Smooth muscle cell (in vitro differentiated cells): Measurements from ENCODE around the gene PRPF6. TPM values are rescaled to one million over a fixed set of nuclear protein-coding genes. Genes with fewer than 3 reads are reported as not detected.

Source experiments
- DNase-seq: peaks from one replicate; lab custom pipeline; 2025; ENCODE audit not compliant: unreplicated experiment; lab: John Stamatoyannopoulos, UW
- H2AFZ ChIP-seq: fragments of 200-600 bp; sonication (generic); 2 replicates; pipeline ENCODE4 v1.6.0; 2016; ENCODE audit warnings: antibody characterized with exemption, low read depth, mild to moderate bottlenecking
- H3F3A ChIP-seq: fragments of 200-600 bp; sonication (generic); 2 replicates; pipeline ENCODE4 v1.6.0; 2017; ENCODE audit warnings: antibody characterized with exemption, low read depth
- H3K27ac ChIP-seq: fragments of 200-600 bp; sonication (generic); 2 replicates; pipeline ENCODE4 v1.5.1; 2016; ENCODE audit warnings: low read depth, mild to moderate bottlenecking
- H3K27me3 ChIP-seq: fragments of 200-600 bp; sonication (generic); 2 replicates; pipeline ENCODE4 v1.6.1; 2016; ENCODE audit warnings: low read depth, mild to moderate bottlenecking
- H3K36me3 ChIP-seq: fragments of 200-600 bp; sonication (generic); 2 replicates; pipeline ENCODE4 v1.5.1; 2016; ENCODE audit warnings: low read depth
- H3K4me1 ChIP-seq: fragments of 200-600 bp; sonication (generic); 2 replicates; pipeline ENCODE4 v1.5.1; 2016; ENCODE audit warnings: low read depth
- H3K4me2 ChIP-seq: fragments of 200-600 bp; sonication (generic); 2 replicates; pipeline ENCODE4 v1.6.0; 2016; ENCODE audit warnings: mild to moderate bottlenecking
- H3K4me3 ChIP-seq: fragments of 200-600 bp; sonication (generic); 2 replicates; pipeline ENCODE4 v1.5.1; 2016; ENCODE audit warnings: mild to moderate bottlenecking
- H3K79me2 ChIP-seq: fragments of 200-600 bp; sonication (generic); 2 replicates; pipeline ENCODE4 v1.6.0; 2016; ENCODE audit warnings: low read depth, mild to moderate bottlenecking
- H3K9ac ChIP-seq: fragments of 200-600 bp; sonication (generic); 2 replicates; pipeline ENCODE4 v1.6.0; 2016; ENCODE audit warnings: low read depth
- H3K9me3 ChIP-seq: fragments of 200-600 bp; sonication (generic); replicated peaks from 2 replicates; pipeline ENCODE4 v1.5.1; 2016; ENCODE audit warnings: low read depth
- H4K20me1 ChIP-seq: fragments of 200-600 bp; sonication (generic); 2 replicates; pipeline ENCODE4 v1.6.0; 2016; ENCODE audit warnings: low read depth
- CTCF ChIP-seq: fragments of 200-600 bp; sonication (generic); IDR thresholded peaks from 2 replicates; pipeline ENCODE4 v1.5.1; 2017; ENCODE audit warnings: borderline replicate concordance, mild to moderate bottlenecking, antibody characterized with exemption; ENCODE audit not compliant: insufficient read depth, poor library complexity, severe bottlenecking
- WGBS: methylation state at CpG from one replicate; pipeline ENCODE4 v1.1.7; 2016; ENCODE audit warnings: low lambda C conversion rate; 5-methylcytosine and 5-hydroxymethylcytosine counted together
- polyA plus RNA-seq: library from polyadenylated mRNA; unstranded; fragments of >200 nt; fragmentation: Nextera tagmentation; extraction: Ambion mirVana; gene quantifications from 2 replicates; pipeline ENCODE4 v1.2.1, GENCODE V29; 2016
- total RNA-seq: library from RNA; depleted of rRNA; stranded (reverse); fragments of >200 nt; gene quantifications from 2 replicates; pipeline ENCODE4 v1.2.3, GENCODE V29; 2014

The PRPF6 gene
- total and polyA plus RNA-seq, 2 experiments from 2014 or later: 33.3 to 51.2 TPM

- H4K20me1 ChIP-seq: no peaks in the 10 kb centered on the region
- no peaks in the 10 kb centered on the region for H3K79me2 ChIP-seq
- H2AFZ ChIP-seq: no peak overlapping the region
- no peak overlapping the region for H3K4me2 ChIP-seq
- no peaks in the 10 kb centered on the region for H3F3A ChIP-seq
- H3K4me1 ChIP-seq: peaks cover 5% of the 10 kb centered on the region
- H3K4me3 ChIP-seq: no peak overlapping the region
- no peak for DNase-seq
- H3K27me3 ChIP-seq: no peaks in the 10 kb centered on the region
- 97% methylated on average over 20 of the region's 22 CpGs for WGBS
- H3K9ac ChIP-seq: no peak overlapping the region
- TF ChIP-seq CTCF: no peak
- H3K27ac ChIP-seq: no peak overlapping the region
- H3K9me3 ChIP-seq: no peaks in the 10 kb centered on the region
- no peaks in the 10 kb centered on the region for H3K36me3 ChIP-seq
These were observed 95.4 kb downstream of the PRPF6 start for GRCh38 chr20:64076061-64076997.

- 96% methylated on average over 8 of the region's 8 CpGs for WGBS
- no peaks in the 10 kb centered on the region for H4K20me1 ChIP-seq
- H2AFZ ChIP-seq: no peak overlapping the region
- H3F3A ChIP-seq: peaks cover 8% of the 10 kb centered on the region
- no peak for DNase-seq
- H3K27ac ChIP-seq: no peak overlapping the region
- no peak overlapping the region for H3K4me2 ChIP-seq
- no peak overlapping the region for H3K9ac ChIP-seq
- H3K27me3 ChIP-seq: no peaks in the 10 kb centered on the region
- no peak overlapping the region for H3K4me3 ChIP-seq
- no peaks in the 10 kb centered on the region for H3K36me3 ChIP-seq
- no peaks in the 10 kb centered on the region for H3K79me2 ChIP-seq
- no peaks in the 10 kb centered on the region for H3K9me3 ChIP-seq
- TF ChIP-seq CTCF: no peak
- H3K4me1 ChIP-seq: peaks cover 5% of the 10 kb centered on the region
These were observed 96.2 kb downstream of the PRPF6 start for GRCh38 chr20:64077094-64077493.

GRCh38 chr20:64077541-64077875 is 96.6 kb downstream of the PRPF6 start:
- Histone ChIP-seq H3K4me1 (peaks cover 5% of the 10 kb centered on the region), H2AFZ (no peak overlapping the region), H3K36me3 (no peaks in the 10 kb centered on the region), H3F3A (peaks cover 10% of the 10 kb centered on the region), H3K4me2 (no peak overlapping the region), H3K79me2 (no peaks in the 10 kb centered on the region), H3K27ac (no peak overlapping the region), H3K9ac (no peak overlapping the region), H3K4me3 (no peak overlapping the region), H4K20me1 (no peaks in the 10 kb centered on the region), H3K9me3 (no peaks in the 10 kb centered on the region), H3K27me3 (no peaks in the 10 kb centered on the region)
- WGBS: 96% methylated on average over 7 of the region's 7 CpGs
- no peak for TF ChIP-seq CTCF
- no peak for DNase-seq
